Kidney (tissue), 14 donors: ENCODE data around the gene APOBR. TPM values are rescaled to one million over a fixed set of nuclear protein-coding genes. Genes with fewer than 3 reads are reported as not detected.

Experiments used
- DNase-seq, 5 donors: peaks; one replicate each; pipeline ENCODE4 v3.0.0-alpha.2; 2013 to 2020
- FAIRE-seq: peaks from 2 replicates; lab custom pipeline; 2012; peaks lifted over from hg19 to GRCh38; lab: Jason Lieb, UNC
- H3K27ac ChIP-seq, 2 donors: one replicate each; pipeline ENCODE4 v1.7.0; 2013; ENCODE audit warnings: low read depth in 2 of 2, low read length in 2 of 2, inconsistent platforms in 1 of 2
- H3K27me3 ChIP-seq: one replicate; pipeline ENCODE4 v1.7.1; 2013; ENCODE audit warnings: low read length, inconsistent platforms; ENCODE audit not compliant: control insufficient read depth, insufficient read depth
- H3K36me3 ChIP-seq, 3 donors: one replicate each; pipeline versions ENCODE4 v1.7.0 to v1.7.1; 2013; ENCODE audit warnings: low read length in 3 of 3, control low read depth in 1 of 3, inconsistent platforms in 1 of 3; ENCODE audit not compliant: insufficient read depth in 3 of 3, control insufficient read depth in 2 of 3
- H3K4me1 ChIP-seq, 3 donors: one replicate each; pipeline versions ENCODE4 v1.7.0 to v1.7.1; 2013; ENCODE audit warnings: low read length in 3 of 3, inconsistent platforms in 1 of 3, low read depth in 1 of 3; ENCODE audit not compliant: control insufficient read depth in 2 of 3, insufficient read depth in 2 of 3
- H3K4me3 ChIP-seq, 3 donors: one replicate each; pipeline versions ENCODE4 v1.7.0 to v1.8.1; 2013; ENCODE audit warnings: low read length in 3 of 3, control low read depth in 1 of 3, inconsistent platforms in 1 of 3
- H3K9ac ChIP-seq, 3 donors: one replicate each; pipeline versions ENCODE4 v1.7.0 to v1.7.1; 2013; ENCODE audit warnings: low read length in 3 of 3, control low read depth in 1 of 3, inconsistent platforms in 1 of 3
- H3K9me3 ChIP-seq, 3 donors: one replicate each; pipeline versions ENCODE4 v1.7.0 to v1.7.1; 2013; ENCODE audit warnings: low read length in 3 of 3, control low read depth in 1 of 3, inconsistent platforms in 1 of 3; ENCODE audit not compliant: control insufficient read depth in 2 of 3, insufficient read depth in 1 of 3
- intact Hi-C: fragments of 100-400 bp; cut with DNase I; formaldehyde crosslinking; loops from one replicate; pipeline ENCODE4 v1.11.1; 2022
- polyA plus RNA-seq: library from polyadenylated mRNA; stranded (reverse); fragments of 350-450 nt; fragmentation: Illumina TruSeq; extraction: RNeasy Lipid Tissue Mini Kit (QIAGEN cat#74804); gene quantifications from one replicate; pipeline ENCODE4 v1.2.3, GENCODE V29; 2014; ENCODE audit warnings: low read depth, low replicate concordance; ENCODE audit not compliant: insufficient read depth
- total RNA-seq: library from RNA; stranded (reverse); fragmentation: NEBNext Ultra II Directional; extraction: Animal tissue kit (Norgen Biotek cat#: 25700); gene quantifications from one replicate; pipeline ENCODE4 v1.2.1, GENCODE V29; 2021
- TF ChIP-seq, protein P1 (sequence below): IDR thresholded peaks from 3 replicates; pipeline ENCODE4 v1.5.1; 2012; ENCODE audit warnings: mild to moderate bottlenecking, moderate library complexity, borderline replicate concordance; ENCODE audit not compliant: insufficient read depth; ENCODE audit errors: extremely low read depth
- donor health status: control.
- donor health status: control.
- donor health status: control.
- donor health status: control.
- donor health status: control.
- donor health status: DM: yes; HTN: yes; CAD: no.
- donor health status: Normal renal cell carcinoma (clear cell type).

APOBR gene
- total and polyA plus RNA-seq, 2 donors from 2014 or later, result 0.45 to 3.2 TPM

DNA sequence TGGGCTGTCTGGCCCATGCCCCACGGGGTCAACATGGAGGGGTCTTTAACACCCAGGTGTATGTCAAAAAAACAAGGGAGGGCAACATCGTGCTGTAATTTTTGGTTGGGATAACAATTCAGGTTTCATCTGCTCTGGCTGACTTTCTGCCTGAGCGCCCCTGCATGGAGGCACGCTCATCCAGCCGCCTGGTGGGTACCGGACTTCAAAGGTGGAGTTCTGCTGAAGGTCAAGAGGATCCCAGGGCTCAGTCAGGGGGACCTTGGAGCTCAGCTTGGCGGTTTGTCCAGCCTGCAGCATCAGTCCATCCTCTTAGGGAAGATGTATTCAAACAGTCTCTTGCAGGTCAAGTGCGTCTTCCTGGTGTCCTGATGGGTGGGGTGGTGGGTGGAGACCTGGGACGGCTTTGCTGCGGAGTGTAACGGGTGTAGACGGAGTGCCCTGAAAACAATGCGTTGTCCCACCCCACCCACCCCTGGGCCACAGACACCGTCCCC, 53.9 kb downstream of the APOBR start:
- Histone ChIP-seq H3K9ac (no peak overlapping the region), H3K9me3 (no peaks in the 10 kb centered on the region), H3K27ac (no peak overlapping the region), H3K4me3 (no peak overlapping the region), H3K36me3 (no peaks in the 10 kb centered on the region), H3K27me3 (no peaks in the 10 kb centered on the region), H3K4me1 (no peaks in the 10 kb centered on the region)
- FAIRE-seq (no peak), DNase-seq (no peak)
- intact Hi-C loops, result loop anchor here (10.0 kb wide), 1 partner anchor 54 kb away; the partner anchor contains the start of genes APOBR and CLN3
- TF ChIP-seq, protein P1, sequence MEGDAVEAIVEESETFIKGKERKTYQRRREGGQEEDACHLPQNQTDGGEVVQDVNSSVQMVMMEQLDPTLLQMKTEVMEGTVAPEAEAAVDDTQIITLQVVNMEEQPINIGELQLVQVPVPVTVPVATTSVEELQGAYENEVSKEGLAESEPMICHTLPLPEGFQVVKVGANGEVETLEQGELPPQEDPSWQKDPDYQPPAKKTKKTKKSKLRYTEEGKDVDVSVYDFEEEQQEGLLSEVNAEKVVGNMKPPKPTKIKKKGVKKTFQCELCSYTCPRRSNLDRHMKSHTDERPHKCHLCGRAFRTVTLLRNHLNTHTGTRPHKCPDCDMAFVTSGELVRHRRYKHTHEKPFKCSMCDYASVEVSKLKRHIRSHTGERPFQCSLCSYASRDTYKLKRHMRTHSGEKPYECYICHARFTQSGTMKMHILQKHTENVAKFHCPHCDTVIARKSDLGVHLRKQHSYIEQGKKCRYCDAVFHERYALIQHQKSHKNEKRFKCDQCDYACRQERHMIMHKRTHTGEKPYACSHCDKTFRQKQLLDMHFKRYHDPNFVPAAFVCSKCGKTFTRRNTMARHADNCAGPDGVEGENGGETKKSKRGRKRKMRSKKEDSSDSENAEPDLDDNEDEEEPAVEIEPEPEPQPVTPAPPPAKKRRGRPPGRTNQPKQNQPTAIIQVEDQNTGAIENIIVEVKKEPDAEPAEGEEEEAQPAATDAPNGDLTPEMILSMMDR, result no peak

Other genes starting within 250 kb of the APOBR start
- gene SBK1, start 202.1 kb upstream of the APOBR start, total RNA-seq, result 2.5 TPM
- 1.4 TPM for gene SBK1, start 202.1 kb upstream of the APOBR start, polyA plus RNA-seq
- 2.4 TPM for gene NPIPB6, start 131.1 kb upstream of the APOBR start, total RNA-seq
- not detected for gene NPIPB6, start 131.1 kb upstream of the APOBR start, polyA plus RNA-seq
- 26.7 TPM for gene EIF3CL, start 90.8 kb upstream of the APOBR start, total RNA-seq
- 61.0 TPM for gene EIF3CL, start 90.8 kb upstream of the APOBR start, polyA plus RNA-seq
- gene NPIPB7, start 22.3 kb upstream of the APOBR start, total RNA-seq, result not detected
- not detected for gene NPIPB7, start 22.3 kb upstream of the APOBR start, polyA plus RNA-seq
- gene CLN3, start 2.6 kb upstream of the APOBR start, total RNA-seq, result 35.0 TPM
- 54.1 TPM for gene CLN3, start 2.6 kb upstream of the APOBR start, polyA plus RNA-seq
- gene IL27, start 12.2 kb downstream of the APOBR start, total RNA-seq, result 0.31 TPM
- gene IL27, start 12.2 kb downstream of the APOBR start, polyA plus RNA-seq, result not detected
- 64.7 TPM for gene NUPR1, start 44.3 kb downstream of the APOBR start, total RNA-seq
- gene NUPR1, start 44.3 kb downstream of the APOBR start, polyA plus RNA-seq, result 125 TPM
- 28.5 TPM for gene SGF29, start 59.3 kb downstream of the APOBR start, total RNA-seq
- 20.6 TPM for gene SGF29, start 59.3 kb downstream of the APOBR start, polyA plus RNA-seq
- 1.1 TPM for gene SULT1A2, start 102.4 kb downstream of the APOBR start, total RNA-seq
- gene SULT1A2, start 102.4 kb downstream of the APOBR start, polyA plus RNA-seq, result 13.3 TPM
- 20.7 TPM for gene SULT1A1, start 115.4 kb downstream of the APOBR start, total RNA-seq
- 50.2 TPM for gene SULT1A1, start 115.4 kb downstream of the APOBR start, polyA plus RNA-seq
- 2.0 TPM for gene NPIPB8, start 143.4 kb downstream of the APOBR start, total RNA-seq
- gene NPIPB8, start 143.4 kb downstream of the APOBR start, polyA plus RNA-seq, result not detected
- gene EIF3C, start 216.8 kb downstream of the APOBR start, total RNA-seq, result 424 TPM
- 542 TPM for gene EIF3C, start 216.8 kb downstream of the APOBR start, polyA plus RNA-seq